IMR-90 (cell line): Measurements from ENCODE around the gene KLHL2. TPM values are rescaled to one million over a fixed set of nuclear protein-coding genes. Genes with fewer than 3 reads are reported as not detected.

ENCODE experiments used
- ATAC-seq: fragments of 200-7000 bp; cut with Tn5 transposase; 2 replicates; pipeline ENCODE4 v1.9.1; 2020; ENCODE audit warnings: low read depth, mild to moderate bottlenecking, moderate library complexity
- BruUV-seq: library from RNA; stranded (reverse); fragments of 400-500 nt; replicated peaks from 2 replicates; lab custom pipeline; 2021; lab: Mats Ljungman, UMichigan
- CTCF ChIA-PET: fragments of 300-600 bp; formaldehyde crosslinking; extraction: SDS; loops from one replicate; lab custom pipeline; 2021; ENCODE audit warnings: antibody characterized with exemption; lab: Yijun Ruan, JAX
- POLR2A ChIA-PET: fragments of 300-600 bp; sonication (Branson Sonifier 250); formaldehyde crosslinking; loops from one replicate; lab custom pipeline; 2022; ENCODE audit warnings: antibody characterized with exemption; ENCODE audit not compliant: unreplicated experiment; lab: Charles Lee
- DNase-seq: peaks from one replicate; pipeline ENCODE4 v3.0.0; 2013
- H2AFZ ChIP-seq: replicated peaks from 2 replicates; pipeline ENCODE3; 2013; ENCODE audit warnings: low read length, mild to moderate bottlenecking; ENCODE audit not compliant: poor library complexity
- H2AK5ac ChIP-seq: 2 replicates; pipeline ENCODE4 v1.6.1; 2013; ENCODE audit warnings: low read depth, low read length, inconsistent platforms
- H2AK9ac ChIP-seq: replicated peaks from 2 replicates; pipeline ENCODE3; 2013; ENCODE audit warnings: mild to moderate bottlenecking, low read depth, low read length, moderate library complexity; ENCODE audit not compliant: poor library complexity
- H2BK120ac ChIP-seq: 2 replicates; pipeline ENCODE4 v1.6.1; 2013; ENCODE audit warnings: low read depth, low read length, inconsistent platforms
- H2BK15ac ChIP-seq: 3 replicates; pipeline ENCODE4 v1.6.1; 2013; ENCODE audit warnings: low read depth, low read length, inconsistent platforms
- H2BK20ac ChIP-seq: 2 replicates; pipeline ENCODE4 v1.6.1; 2013; ENCODE audit warnings: low read depth, mild to moderate bottlenecking, inconsistent platforms, low read length, moderate library complexity
- H2BK5ac ChIP-seq: 2 replicates; pipeline ENCODE4 v1.6.1; 2013; ENCODE audit warnings: mild to moderate bottlenecking, low read depth, low read length, inconsistent platforms; ENCODE audit not compliant: poor library complexity, severe bottlenecking
- H3K14ac ChIP-seq: replicated peaks from 2 replicates; pipeline ENCODE4 v1.6.1; 2013; ENCODE audit warnings: low read depth, low read length, inconsistent platforms
- H3K18ac ChIP-seq: 2 replicates; pipeline ENCODE4 v1.6.1; 2013; ENCODE audit warnings: low read depth, low read length, control low read depth
- H3K23ac ChIP-seq: 2 replicates; pipeline ENCODE4 v1.6.1; 2013; ENCODE audit warnings: low read depth, low read length, inconsistent platforms
- H3K27ac ChIP-seq: 2 replicates; pipeline ENCODE4 v1.5.1; 2013; ENCODE audit warnings: mild to moderate bottlenecking, control low read depth, low read length; ENCODE audit not compliant: insufficient read depth
- H3K27me3 ChIP-seq: 2 replicates; pipeline ENCODE4 v1.6.1; 2013; ENCODE audit warnings: low read length; ENCODE audit not compliant: control insufficient read depth, insufficient read depth
- H3K36me3 ChIP-seq: 2 replicates; pipeline ENCODE4 v1.6.1; 2013; ENCODE audit warnings: low read length, mixed read lengths; ENCODE audit not compliant: control insufficient read depth, insufficient read depth
- H3K4ac ChIP-seq: 2 replicates; pipeline ENCODE4 v1.6.1; 2013; ENCODE audit warnings: low read depth, low read length, inconsistent platforms
- H3K4me1 ChIP-seq: 2 replicates; pipeline ENCODE4 v1.6.1; 2013; ENCODE audit warnings: low read length, mixed read lengths; ENCODE audit not compliant: control insufficient read depth, insufficient read depth
- H3K4me2 ChIP-seq: 2 replicates; pipeline ENCODE4 v1.6.1; 2013; ENCODE audit warnings: low read depth, mild to moderate bottlenecking, control low read depth, low read length, moderate library complexity
- H3K4me3 ChIP-seq: 2 replicates; pipeline ENCODE4 v1.5.1; 2013; ENCODE audit warnings: low read depth, mild to moderate bottlenecking, control low read depth, low read length, moderate library complexity; ENCODE audit not compliant: insufficient read depth
- H3K56ac ChIP-seq: 2 replicates; pipeline ENCODE4 v1.6.1; 2013; ENCODE audit warnings: low read length, inconsistent platforms; ENCODE audit not compliant: insufficient read depth; ENCODE audit errors: extremely low read depth
- H3K79me1 ChIP-seq, 2 experiments: 2 replicates each; pipeline ENCODE4 v1.6.1; 2013; ENCODE audit warnings: low read length in 2 of 2, inconsistent platforms in 1 of 2, low read depth in 1 of 2
- H3K9ac ChIP-seq: 2 replicates; pipeline ENCODE4 v1.6.1; 2013; ENCODE audit warnings: low read depth, low read length, control low read depth
- H3K9me1 ChIP-seq: 2 replicates; pipeline ENCODE4 v1.6.1; 2013; ENCODE audit warnings: low read length, inconsistent platforms; ENCODE audit not compliant: insufficient read depth
- H3K9me3 ChIP-seq: 2 replicates; pipeline ENCODE4 v1.6.1; 2013; ENCODE audit warnings: low read length; ENCODE audit not compliant: control insufficient read depth, insufficient read depth
- H4K20me1 ChIP-seq: 2 replicates; pipeline ENCODE4 v1.6.1; 2013; ENCODE audit warnings: low read length, inconsistent platforms; ENCODE audit not compliant: insufficient read depth
- H4K5ac ChIP-seq: 2 replicates; pipeline ENCODE4 v1.6.1; 2013; ENCODE audit warnings: mild to moderate bottlenecking, low read depth, low read length, control low read depth
- H4K8ac ChIP-seq, 2 experiments: 2 replicates each; pipeline ENCODE4 v1.6.1; 2013; ENCODE audit warnings: low read depth in 2 of 2, low read length in 2 of 2, control low read depth in 1 of 2, inconsistent platforms in 1 of 2
- H4K91ac ChIP-seq: 2 replicates; pipeline ENCODE4 v1.6.1; 2013; ENCODE audit warnings: low read depth, low read length, inconsistent platforms; ENCODE audit not compliant: insufficient read depth
- BHLHE40 ChIP-seq: fragments of 150-350 bp; IDR thresholded peaks from 2 replicates; pipeline ENCODE4 v1.6.1; 2016; ENCODE audit warnings: mild to moderate bottlenecking, low read depth, low read length
- CEBPB ChIP-seq: IDR thresholded peaks from 2 replicates; pipeline ENCODE4 v1.6.1; 2012; ENCODE audit warnings: low read depth, low read length, improper control_type of control experiment
- CHD1 ChIP-seq: IDR thresholded peaks from 2 replicates; pipeline ENCODE4 v1.6.1; 2012; ENCODE audit warnings: low read depth, low read length, improper control_type of control experiment
- CTCF ChIP-seq: conservative IDR thresholded peaks from 2 replicates; pipeline ENCODE4 v1.5.1; 2012; ENCODE audit warnings: mild to moderate bottlenecking, low read depth, low read length, improper control_type of control experiment
- ELK1 ChIP-seq: fragments of 150-350 bp; IDR thresholded peaks from 2 replicates; pipeline ENCODE4 v1.6.1; 2016; ENCODE audit warnings: low read depth, mild to moderate bottlenecking, low read length, moderate library complexity, borderline replicate concordance
- FOS ChIP-seq: fragments of 150-350 bp; IDR thresholded peaks from 2 replicates; pipeline ENCODE4 v1.6.1; 2016; ENCODE audit warnings: low read depth, low read length
- MAFK ChIP-seq: IDR thresholded peaks from 2 replicates; pipeline ENCODE4 v1.6.1; 2012; ENCODE audit warnings: low read depth, low read length, improper control_type of control experiment
- MAZ ChIP-seq: IDR thresholded peaks from 2 replicates; pipeline ENCODE4 v1.6.1; 2012; ENCODE audit warnings: low read depth, mild to moderate bottlenecking, low read length, improper control_type of control experiment, moderate library complexity, borderline replicate concordance
- MXI1 ChIP-seq: IDR thresholded peaks from 2 replicates; pipeline ENCODE4 v1.6.1; 2012; ENCODE audit warnings: low read depth, mild to moderate bottlenecking, low read length, moderate library complexity, borderline replicate concordance
- NFE2L2 ChIP-seq: fragments of 150-350 bp; IDR thresholded peaks from 2 replicates; pipeline ENCODE4 v1.6.1; 2016; ENCODE audit warnings: low read depth, mild to moderate bottlenecking, low read length
- POLR2A ChIP-seq: IDR thresholded peaks from 2 replicates; pipeline ENCODE4 v1.6.1; 2012; ENCODE audit warnings: mild to moderate bottlenecking, low read depth, low read length
- RAD21 ChIP-seq: IDR thresholded peaks from 2 replicates; pipeline ENCODE4 v1.6.1; 2012; ENCODE audit warnings: low read length, improper control_type of control experiment
- RCOR1 ChIP-seq: IDR thresholded peaks from 2 replicates; pipeline ENCODE4 v1.6.1; 2012; ENCODE audit warnings: mild to moderate bottlenecking, low read length, improper control_type of control experiment; ENCODE audit not compliant: insufficient replicate concordance
- RFX5 ChIP-seq: IDR thresholded peaks from 2 replicates; pipeline ENCODE4 v1.8.0; 2012; ENCODE audit warnings: low read depth, mild to moderate bottlenecking, low read length, moderate library complexity
- SMC3 ChIP-seq: fragments of 150-350 bp; IDR thresholded peaks from 2 replicates; pipeline ENCODE4 v1.6.1; 2016; ENCODE audit warnings: low read depth, mild to moderate bottlenecking, antibody characterized with exemption, low read length, moderate library complexity
- USF2 ChIP-seq: fragments of 150-350 bp; IDR thresholded peaks from 2 replicates; pipeline ENCODE4 v1.6.1; 2017; ENCODE audit warnings: mild to moderate bottlenecking, antibody characterized with exemption, low read length, low read depth
- WGBS, 2 experiments: methylation state at CpG; one replicate each; pipeline versions ENCODE4 v1.1.5 to v1.1.7; 2013; ENCODE audit warnings: missing lambda C conversion rate in 2 of 2; ENCODE audit not compliant: insufficient read length in 1 of 2; ENCODE audit errors: extremely low coverage in 2 of 2; 5-methylcytosine and 5-hydroxymethylcytosine counted together
- dilution Hi-C: fragments of 300-500 bp; cut with HindIII; formaldehyde crosslinking; loops from one replicate; pipeline ENCODE4 v1.14.3; 2018; ENCODE audit warnings: low sequenced_read_pairs; ENCODE audit not compliant: unreplicated experiment
- in situ Hi-C: fragments of 300-500 bp; cut with MboI; formaldehyde crosslinking; loops from 3 replicates; pipeline ENCODE4 v1.14.3; 2019; ENCODE audit warnings: low sequenced_read_pairs, inconsistent platforms, mixed read lengths
- intact Hi-C: fragments of 100-400 bp; cut with micrococcal nuclease; formaldehyde crosslinking; loops from 2 replicates; pipeline ENCODE4 v1.10.0; 2022
- polyA plus RNA-seq, 3 experiments: library from polyadenylated mRNA; depleted of rRNA; stranded (reverse); fragments of >200 nt; gene quantifications; 2 replicates each; pipeline ENCODE4 v1.2.3, GENCODE V29; 2012; ENCODE audit warnings: low replicate concordance in 1 of 3
- total RNA-seq: library from RNA; depleted of rRNA; stranded (reverse); fragments of >200 nt; gene quantifications from 2 replicates; pipeline ENCODE4 v1.2.3, GENCODE V29; 2012

Gene KLHL2
- total and polyA plus RNA-seq, 2 of the 4 experiments (the other 2 are of a cell fraction) = 11.0 to 12.4 TPM

GRCh38 chr4:165319030-165319429 is 111.7 kb downstream of the KLHL2 start:
- H4K20me1 ChIP-seq = no peaks in the 10 kb centered on the region
- no peaks in the 10 kb centered on the region for H3K9me1 ChIP-seq
- H2AFZ ChIP-seq = no peak overlapping the region
- H4K5ac ChIP-seq = no peak overlapping the region
- POLR2A ChIA-PET = no interaction called here
- no peak overlapping the region for H4K91ac ChIP-seq
- no peak overlapping the region for H2BK120ac ChIP-seq
- no peaks in the 10 kb centered on the region for H3K9me3 ChIP-seq
- H2AK9ac ChIP-seq = no peak overlapping the region
- H3K36me3 ChIP-seq = no peaks in the 10 kb centered on the region
- ATAC-seq = no peak
- H3K27me3 ChIP-seq = no peaks in the 10 kb centered on the region
- no peak overlapping the region for H4K8ac ChIP-seq
- CTCF ChIA-PET = interaction anchor here (0.6 kb wide), 1 partner anchor 95 kb away, joined by 3 read pairs; no protein-coding TSS in a partner anchor
- no peak overlapping the region for H3K56ac ChIP-seq
- no peak overlapping the region for H2BK15ac ChIP-seq
- no peak for TF ChIP-seq ELK1
- no peak for TF ChIP-seq MXI1
- no peak for TF ChIP-seq POLR2A
- TF ChIP-seq NFE2L2 = no peak
- TF ChIP-seq BHLHE40 = no peak
- no peak for TF ChIP-seq RAD21
- no peak for TF ChIP-seq CEBPB
- no peak for TF ChIP-seq CTCF
- no peak for TF ChIP-seq FOS
- no peak for TF ChIP-seq RCOR1
- TF ChIP-seq MAZ = no peak
- TF ChIP-seq USF2 = no peak
- no peak for TF ChIP-seq CHD1
- no peak for TF ChIP-seq MAFK
- TF ChIP-seq SMC3 = no peak
- no peak for TF ChIP-seq RFX5
- H3K14ac ChIP-seq = no peak overlapping the region
- no peaks in the 10 kb centered on the region for H3K79me1 ChIP-seq
- BruUV-seq = no TSS peak
- no peak overlapping the region for H3K18ac ChIP-seq
- no peak overlapping the region for H3K4ac ChIP-seq
- DNase-seq = no peak
- H3K9ac ChIP-seq = no peak overlapping the region
- H3K27ac ChIP-seq = no peak overlapping the region
- no peak overlapping the region for H3K23ac ChIP-seq
- H2BK20ac ChIP-seq = no peak overlapping the region
- no peaks in the 10 kb centered on the region for H3K4me1 ChIP-seq
- H2BK5ac ChIP-seq = no peak overlapping the region
- in situ Hi-C loops = no loop called here
- intact Hi-C loops = no loop called here
- no peak overlapping the region for H3K4me3 ChIP-seq
- dilution Hi-C loops = no loop called here
- WGBS, 2 experiments = no CpG with 5 or more reads among the region's 5 CpGs
- no peak overlapping the region for H3K4me2 ChIP-seq
- no peak overlapping the region for H2AK5ac ChIP-seq
